Measurements from ENCODE around the gene ZBTB16.

Gene ZBTB16

DNA sequence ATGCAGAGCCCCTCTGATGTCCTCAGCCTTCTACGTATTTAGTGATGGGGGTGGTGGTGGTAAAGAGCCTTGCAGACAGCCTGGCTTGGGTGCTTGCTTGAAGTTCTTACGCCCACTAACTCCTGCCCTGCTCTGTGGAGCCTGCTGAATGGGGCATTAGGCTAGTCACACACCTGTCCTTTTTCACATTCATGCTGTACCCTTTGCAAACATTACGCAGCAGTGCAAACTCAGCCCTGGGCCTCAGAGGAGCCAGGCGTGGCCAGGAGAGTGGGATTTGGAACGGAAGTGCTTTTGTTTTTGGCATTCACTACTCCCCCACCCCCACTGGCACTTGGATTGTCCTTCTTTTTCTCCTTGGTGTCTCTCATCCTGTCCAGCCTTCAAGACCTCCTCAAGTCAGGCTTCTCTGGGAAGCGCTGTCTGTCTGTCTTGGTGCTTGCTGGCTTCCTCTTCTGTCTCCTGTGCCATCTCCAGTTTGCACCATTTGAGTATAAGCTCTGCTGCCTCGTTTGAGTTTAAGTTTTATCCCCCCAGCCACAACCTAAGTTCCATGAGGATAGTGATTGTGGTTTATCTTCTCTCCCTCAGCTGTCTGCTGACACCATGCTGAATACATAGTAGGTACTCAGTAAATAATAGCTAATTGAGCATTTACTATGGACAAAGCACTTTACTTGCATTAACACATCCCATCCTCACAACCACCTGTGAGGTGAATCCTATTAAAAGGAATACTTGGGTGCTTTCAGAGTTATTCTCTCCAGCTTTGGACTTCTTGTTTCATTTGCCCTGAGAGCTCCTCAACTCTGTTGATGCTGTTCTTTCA lies 26.7 kb downstream of the ZBTB16 start:
- DNase-seq, result no peak

GRCh38 chr11:114087025-114087424 lies 27.5 kb downstream of the ZBTB16 start:
- DNase-seq, result no peak

DNA sequence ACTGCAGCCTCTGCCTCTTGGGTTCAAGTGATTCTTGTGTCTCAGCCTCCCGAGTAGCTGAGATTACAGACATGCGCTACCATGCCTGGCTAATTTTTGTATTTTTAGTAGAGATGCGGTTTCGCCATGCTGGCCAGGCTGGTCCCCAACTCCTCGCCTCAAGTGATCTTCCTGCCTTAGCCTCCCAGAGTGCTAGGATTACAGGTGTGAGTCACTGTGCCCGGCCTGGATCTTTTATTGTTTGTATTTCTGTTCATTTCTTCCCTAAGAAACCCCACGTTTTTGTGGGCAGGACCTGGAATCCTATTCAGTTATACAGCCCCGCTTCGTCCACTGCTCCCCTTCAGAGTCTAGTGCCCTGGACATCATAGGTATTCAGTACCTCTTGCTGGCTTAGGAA lies 28.7 kb downstream of the ZBTB16 start:
- DNase-seq, result no peak

- no peak for DNase-seq
These were observed 29.3 kb downstream of the ZBTB16 start for GRCh38 chr11:114088836-114089235.

DNA sequence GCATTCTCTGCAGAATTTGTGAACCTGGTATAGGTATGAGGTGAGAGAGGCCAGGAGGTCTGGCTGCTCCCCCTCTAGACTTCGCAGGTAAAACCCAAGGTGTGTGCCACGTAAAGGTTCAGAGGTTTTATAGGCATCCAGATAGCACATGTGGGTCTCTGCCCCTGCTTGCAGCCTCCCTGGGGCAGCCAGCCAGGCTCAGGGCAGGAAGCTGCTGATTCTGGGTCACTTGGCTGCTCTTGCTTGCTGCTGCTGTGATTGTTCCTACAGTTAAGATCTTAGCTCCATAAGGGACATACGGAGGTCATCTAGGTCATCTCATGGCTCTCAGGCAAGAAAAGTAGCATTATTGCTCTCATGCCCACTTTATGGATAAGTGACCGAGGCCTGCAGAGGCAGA lies 30.2 kb downstream of the ZBTB16 start:
- no peak for DNase-seq

DNA sequence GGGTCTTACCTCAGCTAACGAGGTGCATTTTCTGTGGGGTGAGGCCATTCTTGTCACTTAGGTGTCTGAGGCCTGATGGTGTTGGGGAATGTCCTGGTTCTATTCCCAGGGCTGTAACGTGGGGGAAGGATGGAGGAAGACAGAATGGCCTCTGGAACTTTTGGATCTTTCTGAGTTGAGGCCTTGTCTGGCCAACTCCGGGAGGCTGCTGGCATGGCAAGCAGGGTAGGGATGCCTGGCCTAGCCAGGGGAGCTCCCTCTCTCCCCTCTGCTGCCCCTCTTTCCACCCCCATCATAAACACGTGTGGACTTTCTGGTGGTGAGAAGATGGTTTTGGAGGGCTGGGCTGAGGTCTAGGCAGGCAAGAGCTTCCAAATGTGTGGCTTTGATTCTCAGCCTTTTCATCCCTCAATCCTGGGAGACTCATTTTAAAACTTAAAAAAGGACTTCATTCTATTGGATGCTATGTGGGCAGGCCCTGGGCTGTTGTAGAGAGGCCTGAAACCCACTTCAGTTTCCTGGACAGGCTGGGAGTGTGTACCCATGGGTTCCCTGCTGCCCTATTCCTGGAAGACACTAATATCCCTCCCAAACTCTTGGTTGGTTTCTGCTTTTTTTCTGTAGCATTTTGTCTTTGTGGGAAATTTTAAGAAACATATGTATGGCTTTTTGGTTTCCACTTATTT lies 30.9 kb downstream of the ZBTB16 start:
- DNase-seq, result no peak

- DNase-seq, result no peak
These were observed 31.5 kb downstream of the ZBTB16 start for GRCh38 chr11:114090976-114091375.

GRCh38 chr11:114091516-114092397 lies 32.2 kb downstream of the ZBTB16 start:
- no peak for DNase-seq

DNA sequence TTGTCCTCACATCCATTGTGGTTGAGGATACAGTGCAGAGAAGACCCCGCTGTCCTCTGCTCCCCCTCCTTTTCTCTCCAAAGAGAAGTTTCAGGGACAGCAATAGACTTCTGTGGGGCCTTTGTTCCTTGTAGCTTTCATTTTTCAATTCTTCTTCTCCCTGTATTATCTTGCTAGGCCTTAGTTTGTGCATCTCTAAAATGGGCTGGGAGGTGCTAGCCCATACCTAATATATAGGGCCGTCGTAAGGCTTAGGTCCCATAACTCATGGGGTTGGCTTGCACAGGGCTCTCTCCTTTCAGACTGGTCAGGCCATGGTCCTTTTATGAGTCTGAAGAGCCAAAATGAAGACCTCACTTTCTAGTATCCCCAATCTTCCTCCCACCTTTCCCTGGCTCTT lies 33.0 kb downstream of the ZBTB16 start:
- no peak for DNase-seq

DNA sequence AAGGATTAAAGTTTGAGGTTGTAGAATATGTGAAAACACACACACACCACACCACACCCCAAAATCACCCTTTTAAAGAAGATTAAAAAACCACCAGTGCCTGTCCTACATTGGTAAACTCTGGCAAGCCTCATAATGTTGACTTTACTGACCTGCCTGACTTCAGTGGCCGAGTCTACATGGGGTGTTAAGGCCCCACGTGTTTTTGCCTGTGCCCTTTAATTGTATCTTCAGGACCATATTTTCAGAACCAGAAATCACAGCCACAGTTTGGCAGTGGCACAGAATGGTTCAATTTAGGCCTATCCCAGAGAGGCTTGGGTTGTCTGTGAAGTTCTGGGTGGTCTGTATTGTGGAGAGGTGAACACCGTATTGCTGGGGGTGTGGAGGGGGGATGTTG lies 33.4 kb downstream of the ZBTB16 start:
- no peak for DNase-seq

DNA sequence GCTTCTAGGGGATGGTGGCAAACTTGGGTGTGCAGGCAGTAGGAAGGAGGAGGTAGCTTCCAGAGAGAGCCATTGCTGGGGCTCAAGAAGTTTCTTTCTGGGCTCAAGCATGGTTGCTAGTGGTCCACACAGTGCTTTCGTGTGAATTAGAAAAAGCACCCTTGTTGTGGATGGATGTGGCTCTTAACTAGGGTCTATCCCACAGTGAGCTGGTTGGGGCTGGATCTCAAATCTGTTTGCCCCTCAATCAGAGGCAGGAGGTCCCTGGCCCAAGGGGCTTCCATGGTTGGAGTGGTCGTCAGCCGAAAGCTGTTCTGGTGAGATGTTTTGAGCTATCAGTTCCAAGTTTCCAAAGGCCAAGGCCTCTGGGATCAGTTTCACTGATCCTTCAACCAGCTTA lies 35.0 kb downstream of the ZBTB16 start:
- no peak for DNase-seq

- DNase-seq, result no peak
These were observed 36.4 kb downstream of the ZBTB16 start for GRCh38 chr11:114095899-114096298.

DNA sequence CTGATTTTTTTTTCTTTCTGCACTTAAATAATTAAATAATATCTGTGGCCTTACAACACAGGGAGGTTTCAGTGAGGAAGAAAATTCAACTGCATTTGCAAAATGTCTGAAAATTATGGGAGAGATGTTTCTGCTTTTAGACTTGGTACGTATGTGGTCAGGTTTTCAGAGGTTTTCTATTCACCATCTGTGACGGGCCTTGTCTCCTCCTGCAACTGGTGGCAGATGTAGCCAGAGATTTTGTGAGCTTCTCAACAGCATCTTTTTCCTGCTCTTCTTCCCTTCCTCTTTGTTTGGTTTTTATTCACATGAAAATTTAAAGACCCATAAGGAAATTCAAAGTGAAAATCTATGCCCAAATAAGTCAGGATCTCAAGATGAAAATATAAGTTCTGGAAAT lies 38.3 kb downstream of the ZBTB16 start:
- DNase-seq, result no peak

- no peak for DNase-seq
These were observed 39.4 kb downstream of the ZBTB16 start for GRCh38 chr11:114098927-114099326.

DNA sequence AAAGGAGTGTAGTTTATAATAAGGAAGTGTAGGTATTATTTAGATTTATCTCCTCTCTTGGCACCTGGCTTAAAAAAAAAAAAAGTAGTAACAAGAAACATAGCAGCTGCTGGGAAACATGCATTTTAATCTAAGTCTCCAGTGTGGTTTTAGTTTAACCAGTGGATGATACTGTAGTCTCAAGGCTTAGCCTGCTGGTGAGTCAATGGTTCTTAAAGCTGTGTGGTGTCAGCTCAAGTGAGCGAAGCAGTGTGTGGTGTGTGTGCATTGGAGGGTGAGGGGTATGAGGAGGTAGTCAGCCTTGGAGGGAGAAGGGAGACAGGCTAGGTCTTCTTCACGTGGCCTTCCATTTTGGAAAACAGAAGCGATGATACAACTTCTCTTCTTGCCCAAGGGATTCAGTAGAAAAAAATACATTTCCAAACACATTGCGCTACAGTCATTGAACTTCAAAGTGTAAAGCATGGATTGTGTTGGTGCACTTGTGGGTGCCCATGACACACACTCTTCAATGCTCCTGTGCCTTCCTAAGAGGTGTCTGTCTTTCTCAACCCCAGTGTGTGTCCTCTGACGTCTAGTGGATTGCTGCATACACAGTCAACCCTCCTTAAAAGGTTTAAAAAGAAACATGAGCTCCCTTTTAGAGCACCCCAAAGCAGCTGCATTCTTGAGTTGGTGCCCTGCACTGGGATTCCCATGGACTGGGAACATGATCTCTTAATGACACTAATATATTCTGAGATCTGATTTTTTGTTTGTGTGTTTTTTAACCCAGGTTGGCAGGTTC lies 40.1 kb downstream of the ZBTB16 start:
- no peak for DNase-seq

GRCh38 chr11:114102993-114103896 lies 43.7 kb downstream of the ZBTB16 start:
- DNase-seq, result no peak

GRCh38 chr11:114105611-114106010 lies 46.1 kb downstream of the ZBTB16 start:
- no peak for DNase-seq

DNA sequence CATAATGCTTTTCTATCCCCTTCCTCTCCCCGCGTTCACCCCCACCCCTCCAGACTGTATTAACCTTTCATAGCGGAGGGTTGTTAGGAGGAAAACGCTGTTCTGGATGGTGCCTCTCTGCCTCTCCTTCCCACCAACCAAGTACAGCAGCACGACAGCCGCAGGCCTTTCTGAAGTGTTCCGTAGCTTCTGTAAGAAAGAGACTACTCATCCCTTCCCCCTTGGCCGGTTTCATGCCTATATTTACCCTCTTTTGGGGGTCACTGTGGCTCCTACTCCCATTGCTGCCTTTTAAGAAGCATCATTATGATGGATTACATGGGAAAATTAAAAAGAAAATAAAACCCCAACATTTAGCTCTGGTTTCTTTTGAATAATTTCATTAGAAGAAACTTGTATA lies 46.5 kb downstream of the ZBTB16 start:
- DNase-seq, result no peak

DNA sequence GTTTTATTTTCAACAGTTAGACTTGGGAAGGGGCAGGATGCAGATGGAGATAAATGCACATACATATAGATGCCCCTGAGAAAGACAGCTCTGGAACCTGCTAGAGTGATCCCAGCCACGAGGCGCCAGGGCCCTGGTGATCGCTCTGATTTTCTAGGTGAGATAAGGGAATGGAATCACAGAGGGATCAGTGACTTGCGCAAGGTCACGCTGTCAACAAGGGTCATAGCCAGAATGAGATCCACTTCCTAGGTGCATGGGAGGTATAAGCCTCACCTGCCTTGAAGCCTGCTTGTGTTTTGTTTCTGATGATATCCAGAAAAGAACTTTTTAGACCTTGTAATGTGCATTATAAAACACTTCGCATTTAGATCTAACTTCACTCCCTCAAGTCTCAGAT lies 47.5 kb downstream of the ZBTB16 start:
- no peak for DNase-seq

GRCh38 chr11:114108501-114109205 lies 49.1 kb downstream of the ZBTB16 start:
- no peak for DNase-seq

Data from activated CD4-positive, CD25-positive, alpha-beta regulatory T cell (primary cell).